Immature natural killer cell (primary cell): ENCODE results near the gene FOXD4L1. TPM values are rescaled to one million over a fixed set of nuclear protein-coding genes. Genes with fewer than 3 reads are reported as not detected.
"Not testable (repeated sequence)": the region's sequence is repeated elsewhere in the genome, so short reads cannot be mapped to it uniquely, and the experiment has no call there.

Experiments
- DNase-seq, 3 donors: peaks; one replicate each; pipeline ENCODE4 v3.0.0; 2022; ENCODE audit warnings: mixed read lengths in 1 of 3
- H3K27ac Mint-ChIP-seq, 6 donors: one replicate each; pipeline ENCODE4 v1.8.0; 2020; ENCODE audit warnings: mixed read lengths in 6 of 6, mild to moderate bottlenecking in 5 of 6, inconsistent platforms in 4 of 6, moderate library complexity in 3 of 6
- H3K27me3 Mint-ChIP-seq, 3 donors: one replicate each; pipeline ENCODE4 v1.8.0; 2020 to 2021; ENCODE audit warnings: low read depth in 3 of 3, mild to moderate bottlenecking in 3 of 3, mixed read lengths in 3 of 3, moderate library complexity in 3 of 3, inconsistent platforms in 1 of 3
- H3K36me3 Mint-ChIP-seq, 3 donors: one replicate each; pipeline ENCODE4 v1.8.0; 2020; ENCODE audit warnings: mixed read lengths in 3 of 3, inconsistent platforms in 2 of 3, mild to moderate bottlenecking in 2 of 3
- H3K4me1 Mint-ChIP-seq, 2 donors: one replicate each; pipeline ENCODE4 v1.8.0; 2020; ENCODE audit warnings: inconsistent platforms in 2 of 2, mild to moderate bottlenecking in 2 of 2, mixed read lengths in 2 of 2, moderate library complexity in 1 of 2
- H3K4me3 Mint-ChIP-seq, 5 donors: one replicate each; pipeline ENCODE4 v1.8.0; 2020; ENCODE audit warnings: mild to moderate bottlenecking in 5 of 5, mixed read lengths in 5 of 5, inconsistent platforms in 3 of 5, moderate library complexity in 3 of 5
- H3K9me3 Mint-ChIP-seq, 6 donors: one replicate each; pipeline ENCODE4 v1.8.0; 2020; ENCODE audit warnings: mild to moderate bottlenecking in 6 of 6, mixed read lengths in 6 of 6, inconsistent platforms in 4 of 6, moderate library complexity in 3 of 6
- polyA plus RNA-seq, 3 donors: library from polyadenylated mRNA; unstranded; fragments of 300-500 nt; fragmentation: Illumina TruSeq; gene quantifications; one replicate each; pipeline ENCODE4 v1.2.3, GENCODE V29; 2021

The FOXD4L1 gene
- polyA plus RNA-seq, 3 donors from 2014 or later, result not detected

GRCh38 chr2:113541204-113541975 lies 42.9 kb downstream of the FOXD4L1 start:
- peak overlapping the region; percentile 68 to 82 (median 79) for H3K4me3 Mint-ChIP-seq
- not testable (repeated sequence) for H3K27me3 Mint-ChIP-seq, H3K9me3 Mint-ChIP-seq, H3K4me1 Mint-ChIP-seq, H3K36me3 Mint-ChIP-seq
- H3K27ac Mint-ChIP-seq, result peak overlapping the region in 1 of 6 donors; percentile 62
- peak; percentile 9 to 32 (median 12) for DNase-seq

GRCh38 chr2:113541976-113542485 lies 43.6 kb downstream of the FOXD4L1 start:
- peak in 1 of 3 donors; percentile 12 for DNase-seq
- H3K4me1 Mint-ChIP-seq, H3K9me3 Mint-ChIP-seq, H3K27me3 Mint-ChIP-seq, H3K36me3 Mint-ChIP-seq, H3K27ac Mint-ChIP-seq: not testable (repeated sequence)
- H3K4me3 Mint-ChIP-seq, result peak overlapping the region in 4 of 5 donors; percentile 81 to 92 (median 82)

- H3K36me3 Mint-ChIP-seq, H3K27me3 Mint-ChIP-seq, H3K4me1 Mint-ChIP-seq, DNase-seq, H3K9me3 Mint-ChIP-seq: not testable (repeated sequence)
- Mint-ChIP-seq H3K27ac (peak overlapping the region in 1 of 6 donors; percentile 65), H3K4me3 (peak overlapping the region; percentile 79 to 92 (median 82))
Measured at GRCh38 chr2:113542529-113542928, 44.1 kb downstream of the FOXD4L1 start.

Other genes with a start within 250 kb of the FOXD4L1 start
- gene PAX8, start 219.7 kb upstream of the FOXD4L1 start, polyA plus RNA-seq, result under 1 TPM in 2 of 3 donors, not detected in 1; 0.29 to 0.93 TPM
- 10 to 100 TPM; 15.2 to 24.9 (median 22.4) TPM for gene ZNG1B, start 61.0 kb upstream of the FOXD4L1 start, polyA plus RNA-seq
- gene RABL2A, start 128.6 kb downstream of the FOXD4L1 start, polyA plus RNA-seq, result 10 to 100 TPM in 1 of 3 donors, 1 to 10 TPM in 2; 5.7 to 15.4 (median 9.0) TPM